Panc1 (cell line): ENCODE data around the gene ATP13A3. TPM values are rescaled to one million over a fixed set of nuclear protein-coding genes. Genes with fewer than 3 reads are reported as not detected.

Experiments
- ATAC-seq: fragments of 200-7000 bp; cut with Tn5 transposase; 2 replicates; pipeline ENCODE4 v1.9.1; 2020; ENCODE audit warnings: mild to moderate bottlenecking, moderate library complexity
- BruUV-seq: library from RNA; stranded (reverse); fragments of 400-500 nt; replicated peaks from 2 replicates; lab custom pipeline; 2021; lab: Mats Ljungman, UMichigan
- CTCF ChIA-PET: fragments of 300-600 bp; sonication (Branson Sonifier 250); formaldehyde crosslinking; loops from one replicate; lab custom pipeline; 2022; ENCODE audit warnings: antibody characterized with exemption; lab: Charles Lee
- POLR2A ChIA-PET: fragments of 300-600 bp; sonication (Branson Sonifier 250); formaldehyde crosslinking; loops from one replicate; lab custom pipeline; 2022; ENCODE audit warnings: antibody characterized with exemption; lab: Charles Lee
- DNase-seq: peaks from one replicate; pipeline ENCODE4 v3.0.0-alpha.2; 2010; ENCODE audit warnings: low read depth, low spot score
- H3K27ac ChIP-seq: 2 replicates; pipeline ENCODE4 v1.5.1; 2011; ENCODE audit warnings: mild to moderate bottlenecking, low read length, inconsistent platforms
- H3K27me3 ChIP-seq: fragments of 200-500 bp; sonication (Bioruptor generic); 2 replicates; pipeline ENCODE4 v1.6.0; 2014; ENCODE audit warnings: low read length, inconsistent platforms; ENCODE audit not compliant: control insufficient read depth, insufficient read depth
- H3K36me3 ChIP-seq: fragments of 200-500 bp; sonication (Bioruptor generic); 2 replicates; pipeline ENCODE4 v1.5.1; 2014; ENCODE audit warnings: inconsistent platforms, mild to moderate bottlenecking, low read length, moderate library complexity; ENCODE audit not compliant: control insufficient read depth, insufficient read depth
- H3K4me1 ChIP-seq: 2 replicates; pipeline ENCODE4 v1.5.1; 2011; ENCODE audit warnings: inconsistent platforms, mild to moderate bottlenecking, low read length, moderate library complexity; ENCODE audit not compliant: control insufficient read depth, insufficient read depth
- H3K4me3 ChIP-seq, 2 experiments: 2 replicates each; pipeline ENCODE4 v1.5.1; 2011 to 2012; ENCODE audit warnings: low read depth in 2 of 2, low read length in 2 of 2, mild to moderate bottlenecking in 2 of 2, inconsistent platforms in 1 of 2, moderate library complexity in 1 of 2
- H3K9me3 ChIP-seq: fragments of 200-500 bp; sonication (Bioruptor generic); 2 replicates; pipeline ENCODE4 v1.5.1; 2014; ENCODE audit warnings: low read depth, mild to moderate bottlenecking, inconsistent platforms, low read length, moderate library complexity; ENCODE audit not compliant: control insufficient read depth, insufficient read depth
- CTCF ChIP-seq: fragments of 450-650 bp; IDR thresholded peaks from 2 replicates; pipeline ENCODE4 v1.5.1; 2017; ENCODE audit warnings: mild to moderate bottlenecking
- POLR2AphosphoS5 ChIP-seq: IDR thresholded peaks from 2 replicates; pipeline ENCODE4 v1.6.1; 2012; ENCODE audit warnings: mild to moderate bottlenecking, low read depth, low read length, moderate library complexity
- REST ChIP-seq, 2 experiments: IDR thresholded peaks; 2 replicates each; pipeline ENCODE4 v1.6.1; 2011 to 2012; ENCODE audit warnings: low read depth in 2 of 2, control low read depth in 1 of 2, low read length in 1 of 2, mild to moderate bottlenecking in 1 of 2, moderate library complexity in 1 of 2; ENCODE audit not compliant: insufficient read depth in 1 of 2
- SIN3A ChIP-seq: IDR thresholded peaks from 2 replicates; pipeline ENCODE4 v1.6.1; 2012; ENCODE audit warnings: low read depth, mild to moderate bottlenecking, low read length, moderate library complexity, borderline replicate concordance; ENCODE audit not compliant: insufficient read depth
- TCF7L2 ChIP-seq: IDR thresholded peaks from 2 replicates; pipeline ENCODE4 v1.6.1; 2011; ENCODE audit warnings: mild to moderate bottlenecking, low read depth, low read length, inconsistent platforms
- in situ Hi-C: cut with HindIII; loops from 2 replicates; pipeline ENCODE4 v1.10.0; 2016; ENCODE audit warnings: low sequenced_read_pairs, low pct_unique_long_range_greater_than_20kb
- intact Hi-C: fragments of 100-400 bp; cut with micrococcal nuclease; formaldehyde crosslinking; loops from one replicate; pipeline ENCODE4 v1.10.0; 2022; ENCODE audit not compliant: unreplicated experiment
- total RNA-seq: library from RNA; stranded (reverse); gene quantifications from one replicate; pipeline ENCODE4 v1.2.1, GENCODE V29; 2021; ENCODE audit not compliant: unreplicated experiment

ATP13A3 gene
- total RNA-seq, 1 experiment from 2014 or later, result 169 TPM

GRCh38 chr3:194504146-194504545, 17.3 kb upstream of the ATP13A3 start:
- no TSS peak for BruUV-seq
- H3K36me3 ChIP-seq, result no peaks in the 10 kb centered on the region

GRCh38 chr3:194503081-194503531, 16.3 kb upstream of the ATP13A3 start:
- ATAC-seq (no peak), DNase-seq (no peak)
- no peak overlapping the region for H3K4me3 ChIP-seq
- intact Hi-C loops, result no loop called here
- no peaks in the 10 kb centered on the region for H3K36me3 ChIP-seq
- H3K27ac ChIP-seq, result no peak overlapping the region
- CTCF ChIA-PET, result no interaction called here
- no peaks in the 10 kb centered on the region for H3K27me3 ChIP-seq
- POLR2A ChIA-PET, result no interaction called here
- TF ChIP-seq CTCF (no peak), SIN3A (no peak), POLR2AphosphoS5 (no peak), TCF7L2 (no peak), REST (IDR thresholded peaks at IDR 0.05; ENCODE audit: insufficient read depth in 1 of 2, low read depth in 2 of 2, low read length in 1 of 2) (no peak)
- BruUV-seq, result no TSS peak
- H3K4me1 ChIP-seq, result peaks cover 4% of the 10 kb centered on the region
- in situ Hi-C loops, result no loop called here
- H3K9me3 ChIP-seq, result no peaks in the 10 kb centered on the region

More at GRCh38 chr3:194504146-194504545, 17.3 kb upstream of the ATP13A3 start:
- Histone ChIP-seq H3K9me3 (no peaks in the 10 kb centered on the region), H3K4me1 (no peaks in the 10 kb centered on the region), H3K27me3 (no peaks in the 10 kb centered on the region), H3K27ac (no peak overlapping the region), H3K4me3 (no peak overlapping the region)
- ATAC-seq, result no peak
- no peak for TF ChIP-seq TCF7L2
- TF ChIP-seq CTCF, result no peak
- no peak for TF ChIP-seq SIN3A
- TF ChIP-seq REST (IDR thresholded peaks at IDR 0.05; ENCODE audit: insufficient read depth in 1 of 2, low read depth in 2 of 2, low read length in 1 of 2), result no peak
- no peak for TF ChIP-seq POLR2AphosphoS5
- ChIA-PET POLR2A (interaction anchor here (0.6 kb wide), 1 partner anchor 11 kb away, joined by 6 read pairs; no protein-coding TSS in a partner anchor), CTCF (no interaction called here)
- intact Hi-C loops (no loop called here), in situ Hi-C loops (no loop called here)
- no peak for DNase-seq
